NCI-H2107 treated with DMSO at 0.1 percent for 48 hours (cell line): ENCODE data around the gene RAB3D.
A peak's percentile ranks its signal among the peaks of the same experiment; 100 is the strongest.

Experiments
- DNase-seq: peaks from one replicate; lab custom pipeline; 2025; ENCODE audit not compliant: unreplicated experiment; lab: John Stamatoyannopoulos, UW

The RAB3D gene

GRCh38 chr19:11296264-11296663 is 43.2 kb downstream of the RAB3D start:
- DNase-seq, result no peak

GRCh38 chr19:11295665-11296245 is 43.7 kb downstream of the RAB3D start, which contains the start of gene TSPAN16:
Gene TSPAN16, plus strand, starts transcription at chr19:11296160. Its CDS starts 138 bp downstream, at chr19:11296298.
- no peak for DNase-seq

GRCh38 chr19:11295180-11295579 is 44.3 kb downstream of the RAB3D start:
- DNase-seq, result no peak

- peak; percentile 30 for DNase-seq
These were observed 45.7 kb downstream of the RAB3D start for GRCh38 chr19:11293433-11294389.

- no peak for DNase-seq
These were observed 47.5 kb downstream of the RAB3D start for GRCh38 chr19:11291991-11292390.

- no peak for DNase-seq
These were observed 48.0 kb downstream of the RAB3D start for GRCh38 chr19:11291415-11291814.

- DNase-seq, result no peak
These were observed 49.2 kb downstream of the RAB3D start for GRCh38 chr19:11290256-11290655.

GRCh38 chr19:11288349-11288748 is 51.1 kb downstream of the RAB3D start:
- no peak for DNase-seq

- DNase-seq, result no peak
These were observed 53.0 kb downstream of the RAB3D start for GRCh38 chr19:11286312-11286974.

- DNase-seq, result no peak
These were observed 54.9 kb downstream of the RAB3D start for GRCh38 chr19:11284515-11284914.

GRCh38 chr19:11281356-11282049 is 58.0 kb downstream of the RAB3D start:
- DNase-seq, result no peak

- DNase-seq, result no peak
These were observed 59.8 kb downstream of the RAB3D start for GRCh38 chr19:11279505-11280236.

GRCh38 chr19:11278670-11279069 is 60.8 kb downstream of the RAB3D start:
- DNase-seq, result no peak

GRCh38 chr19:11274533-11275086 is 64.8 kb downstream of the RAB3D start:
- DNase-seq, result no peak

GRCh38 chr19:11273989-11274388 is 65.5 kb downstream of the RAB3D start:
- no peak for DNase-seq

- no peak for DNase-seq
These were observed 66.2 kb downstream of the RAB3D start for GRCh38 chr19:11273296-11273695.
